HepG2 (cell line): ENCODE measurements around the gene EIF1. TPM values are rescaled to one million over a fixed set of nuclear protein-coding genes. Genes with fewer than 3 reads are reported as not detected.

ENCODE experiments used
- ARID5B ChIP-seq: IDR thresholded peaks from 2 replicates; pipeline ENCODE4 v1.4.0; 2020; ENCODE audit warnings: mild to moderate bottlenecking, missing genetic modification reagents
- ERF ChIP-seq: IDR thresholded peaks from 2 replicates; pipeline ENCODE4 v1.6.1; 2018; ENCODE audit warnings: missing biosample characterization, missing genetic modification reagents
- ETV6 ChIP-seq: sonication (generic); formaldehyde crosslinking; conservative IDR thresholded peaks from 2 replicates; pipeline ENCODE4 v1.4.0; 2020; ENCODE audit warnings: missing genetic modification reagents
- MTA3 ChIP-seq: sonication (generic); formaldehyde crosslinking; IDR thresholded peaks from 2 replicates; pipeline ENCODE4 v1.4.0; 2020; ENCODE audit warnings: missing genetic modification reagents
- MYC ChIP-seq: sonication (generic); formaldehyde crosslinking; IDR thresholded peaks from 2 replicates; pipeline ENCODE4 v1.9.0; 2021; ENCODE audit warnings: missing genetic modification reagents, borderline replicate concordance
- NCOR1 ChIP-seq: fragments of 200-600 bp; sonication (generic); IDR thresholded peaks from 2 replicates; pipeline ENCODE4 v1.7.0; 2017; ENCODE audit warnings: antibody characterized with exemption, low read length, borderline replicate concordance
- REXO4 ChIP-seq: sonication (generic); formaldehyde crosslinking; IDR thresholded peaks from 2 replicates; pipeline ENCODE4 v1.8.0; 2022; ENCODE audit warnings: missing genetic modification reagents, mild to moderate bottlenecking, borderline replicate concordance
- SMYD3 ChIP-seq: sonication (generic); formaldehyde crosslinking; IDR thresholded peaks from 2 replicates; pipeline ENCODE4 v1.8.1; 2023; ENCODE audit warnings: mild to moderate bottlenecking, missing genetic modification reagents
- SRSF4 ChIP-seq: fragments of 200-400 bp; formaldehyde crosslinking; IDR thresholded peaks from one replicate; pipeline ENCODE4 v1.6.1; 2018; ENCODE audit warnings: mild to moderate bottlenecking, low read depth, low read length, moderate library complexity; ENCODE audit not compliant: poor library complexity, severe bottlenecking
- U2AF1 ChIP-seq: fragments of 200-400 bp; formaldehyde crosslinking; optimal IDR thresholded peaks from 2 replicates; pipeline ENCODE3; 2017; ENCODE audit warnings: mild to moderate bottlenecking, low read depth, low read length
- ZEB1 ChIP-seq: IDR thresholded peaks from 2 replicates; pipeline ENCODE4 v1.6.1; 2012; ENCODE audit warnings: mild to moderate bottlenecking, low read depth, inconsistent platforms; ENCODE audit not compliant: insufficient replicate concordance
- ZNF180 ChIP-seq: sonication (generic); formaldehyde crosslinking; IDR thresholded peaks from 2 replicates; pipeline ENCODE4 v1.4.0; 2020; ENCODE audit warnings: low read depth, missing genetic modification reagents, borderline replicate concordance
- polyA plus RNA-seq, 8 experiments: library from polyadenylated mRNA; depleted of rRNA in 3 of 8; stranded (reverse) in 7 of 8; unstranded in 1 of 8; fragments of >200 nt; fragmentation: Illumina TruSeq in 4 of 8; extraction: Trizol in 4 of 8; gene quantifications; 2 replicates each; pipeline versions ENCODE4 v1.2.1 to v1.2.3, GENCODE V29; 2011 to 2016; ENCODE audit warnings: low read depth in 4 of 8, missing spikeins in 1 of 8, mixed read lengths in 1 of 8; ENCODE audit not compliant: insufficient read depth in 1 of 8
- total RNA-seq, 5 experiments: library from RNA; depleted of rRNA; stranded (reverse); fragments of >200 nt; fragmentation: Illumina TruSeq; extraction: Trizol; gene quantifications; 2 replicates each; pipeline ENCODE4 v1.2.3, GENCODE V29; 2016; ENCODE audit warnings: low read depth in 1 of 5
- TF ChIP-seq, protein P1 (sequence below): sonication (generic); formaldehyde crosslinking; IDR thresholded peaks from 2 replicates; pipeline ENCODE4 v1.9.0; 2021; ENCODE audit warnings: missing genetic modification reagents, borderline replicate concordance

The EIF1 gene
- total and polyA plus RNA-seq, 2 of the 13 experiments (the other 11 are each of a cell fraction or from before 2014, with no cell fraction given) = 147 to 517 TPM

GRCh38 chr17:41734139-41734948, 45.7 kb downstream of the EIF1 start, which contains the start of gene HAP1 (continued):
- TF ChIP-seq, protein P1, sequence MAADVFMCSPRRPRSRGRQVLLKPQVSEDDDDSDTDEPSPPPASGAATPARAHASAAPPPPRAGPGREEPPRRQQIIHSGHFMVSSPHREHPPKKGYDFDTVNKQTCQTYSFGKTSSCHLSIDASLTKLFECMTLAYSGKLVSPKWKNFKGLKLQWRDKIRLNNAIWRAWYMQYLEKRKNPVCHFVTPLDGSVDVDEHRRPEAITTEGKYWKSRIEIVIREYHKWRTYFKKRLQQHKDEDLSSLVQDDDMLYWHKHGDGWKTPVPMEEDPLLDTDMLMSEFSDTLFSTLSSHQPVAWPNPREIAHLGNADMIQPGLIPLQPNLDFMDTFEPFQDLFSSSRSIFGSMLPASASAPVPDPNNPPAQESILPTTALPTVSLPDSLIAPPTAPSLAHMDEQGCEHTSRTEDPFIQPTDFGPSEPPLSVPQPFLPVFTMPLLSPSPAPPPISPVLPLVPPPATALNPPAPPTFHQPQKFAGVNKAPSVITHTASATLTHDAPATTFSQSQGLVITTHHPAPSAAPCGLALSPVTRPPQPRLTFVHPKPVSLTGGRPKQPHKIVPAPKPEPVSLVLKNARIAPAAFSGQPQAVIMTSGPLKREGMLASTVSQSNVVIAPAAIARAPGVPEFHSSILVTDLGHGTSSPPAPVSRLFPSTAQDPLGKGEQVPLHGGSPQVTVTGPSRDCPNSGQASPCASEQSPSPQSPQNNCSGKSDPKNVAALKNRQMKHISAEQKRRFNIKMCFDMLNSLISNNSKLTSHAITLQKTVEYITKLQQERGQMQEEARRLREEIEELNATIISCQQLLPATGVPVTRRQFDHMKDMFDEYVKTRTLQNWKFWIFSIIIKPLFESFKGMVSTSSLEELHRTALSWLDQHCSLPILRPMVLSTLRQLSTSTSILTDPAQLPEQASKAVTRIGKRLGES = no peak
- TF ChIP-seq MYC (CRISPR knock-in tag) (0 out of 2 replicates have a peak, but pooled peaks have one; percentile 33), U2AF1 (no peak), ZNF180 (CRISPR knock-in tag) (0 out of 2 replicates have a peak, but pooled peaks have one; percentile 81), REXO4 (CRISPR knock-in tag) (no peak), SMYD3 (CRISPR knock-in tag) (no peak), ETV6 (CRISPR knock-in tag) (peak; percentile 29; the same call in 1 of the 2 replicates), ZEB1 (no peak), MTA3 (CRISPR knock-in tag) (no peak), ERF (CRISPR knock-in tag) (peak; percentile 76; the same call in 1 of the 2 replicates), SRSF4 (no peak), NCOR1 (no peak), ARID5B (CRISPR knock-in tag) (no peak)
